KMS-11 (cell line): Measurements from ENCODE around the gene OR1N1.

Experiments
- H2AFZ ChIP-seq: fragments of 200-600 bp; sonication (generic); 2 replicates; pipeline ENCODE4 v1.6.1; 2016; ENCODE audit warnings: antibody characterized with exemption, mixed run types, low read depth
- H3K27ac ChIP-seq: fragments of 200-600 bp; sonication (generic); 2 replicates; pipeline ENCODE4 v1.6.1; 2016; ENCODE audit warnings: mild to moderate bottlenecking, mixed run types
- H3K27me3 ChIP-seq: fragments of 200-600 bp; sonication (generic); 2 replicates; pipeline ENCODE4 v1.6.1; 2017; ENCODE audit warnings: mild to moderate bottlenecking, low read depth, mixed run types, moderate library complexity; ENCODE audit not compliant: insufficient read depth
- H3K36me3 ChIP-seq: fragments of 200-600 bp; sonication (generic); 2 replicates; pipeline ENCODE4 v1.6.1; 2017; ENCODE audit warnings: mild to moderate bottlenecking, mixed run types; ENCODE audit not compliant: insufficient read depth
- H3K4me1 ChIP-seq: fragments of 200-600 bp; sonication (generic); 2 replicates; pipeline ENCODE4 v1.6.1; 2016; ENCODE audit warnings: mild to moderate bottlenecking, low read depth, mixed run types; ENCODE audit not compliant: poor library complexity, severe bottlenecking
- H3K4me2 ChIP-seq: fragments of 200-600 bp; sonication (generic); 2 replicates; pipeline ENCODE4 v1.7.0; 2016; ENCODE audit warnings: mild to moderate bottlenecking, mixed run types
- H3K4me3 ChIP-seq: fragments of 200-600 bp; sonication (generic); IDR thresholded peaks from 2 replicates; pipeline ENCODE4 v1.6.1; 2017; ENCODE audit warnings: low read depth, low read length, mixed read lengths; ENCODE audit not compliant: insufficient read depth
- H3K79me2 ChIP-seq: fragments of 200-600 bp; sonication (generic); 2 replicates; pipeline ENCODE4 v1.6.1; 2016; ENCODE audit warnings: low read depth, mixed run types; ENCODE audit not compliant: insufficient read depth
- H3K9ac ChIP-seq: fragments of 200-600 bp; sonication (generic); 2 replicates; pipeline ENCODE4 v1.6.1; 2016; ENCODE audit warnings: mild to moderate bottlenecking, mixed run types
- H4K20me1 ChIP-seq: fragments of 200-600 bp; sonication (generic); 2 replicates; pipeline ENCODE4 v1.6.1; 2016; ENCODE audit warnings: mild to moderate bottlenecking, mixed run types; ENCODE audit not compliant: insufficient read depth
- TF ChIP-seq, protein P1 (sequence below): fragments of 200-600 bp; sonication (generic); conservative IDR thresholded peaks from 2 replicates; pipeline ENCODE4 v1.6.1; 2017; ENCODE audit warnings: low read depth, mild to moderate bottlenecking, antibody characterized with exemption, low read length, moderate library complexity, mixed read lengths

OR1N1 gene, protein sequence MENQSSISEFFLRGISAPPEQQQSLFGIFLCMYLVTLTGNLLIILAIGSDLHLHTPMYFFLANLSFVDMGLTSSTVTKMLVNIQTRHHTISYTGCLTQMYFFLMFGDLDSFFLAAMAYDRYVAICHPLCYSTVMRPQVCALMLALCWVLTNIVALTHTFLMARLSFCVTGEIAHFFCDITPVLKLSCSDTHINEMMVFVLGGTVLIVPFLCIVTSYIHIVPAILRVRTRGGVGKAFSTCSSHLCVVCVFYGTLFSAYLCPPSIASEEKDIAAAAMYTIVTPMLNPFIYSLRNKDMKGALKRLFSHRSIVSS

DNA sequence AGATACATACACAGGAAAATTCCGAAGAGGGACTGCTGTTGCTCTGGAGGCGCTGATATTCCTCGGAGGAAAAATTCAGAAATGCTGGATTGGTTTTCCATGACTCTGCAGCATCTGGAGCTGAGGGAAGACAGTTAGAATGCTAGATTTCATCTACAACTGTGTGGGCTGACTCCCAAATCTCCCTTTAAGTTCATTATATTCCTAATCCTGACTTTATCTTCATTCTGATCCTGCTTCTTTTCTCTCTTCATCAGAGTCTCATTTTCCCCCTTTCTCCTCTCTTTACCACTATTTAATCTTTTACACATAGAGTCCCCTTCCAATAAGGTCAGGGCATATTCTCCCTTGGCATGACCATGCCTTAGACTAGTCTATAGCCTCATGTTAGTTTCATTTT is at the start of gene OR1N1:
TSS of gene OR1N1 (minus strand) at position 101 of the 400 bp plus-strand sequence. CDS start at position 101, 0 bp downstream.
- no peak within 1 kb of the TSS for H3K4me2 ChIP-seq
- TF ChIP-seq, protein P1, sequence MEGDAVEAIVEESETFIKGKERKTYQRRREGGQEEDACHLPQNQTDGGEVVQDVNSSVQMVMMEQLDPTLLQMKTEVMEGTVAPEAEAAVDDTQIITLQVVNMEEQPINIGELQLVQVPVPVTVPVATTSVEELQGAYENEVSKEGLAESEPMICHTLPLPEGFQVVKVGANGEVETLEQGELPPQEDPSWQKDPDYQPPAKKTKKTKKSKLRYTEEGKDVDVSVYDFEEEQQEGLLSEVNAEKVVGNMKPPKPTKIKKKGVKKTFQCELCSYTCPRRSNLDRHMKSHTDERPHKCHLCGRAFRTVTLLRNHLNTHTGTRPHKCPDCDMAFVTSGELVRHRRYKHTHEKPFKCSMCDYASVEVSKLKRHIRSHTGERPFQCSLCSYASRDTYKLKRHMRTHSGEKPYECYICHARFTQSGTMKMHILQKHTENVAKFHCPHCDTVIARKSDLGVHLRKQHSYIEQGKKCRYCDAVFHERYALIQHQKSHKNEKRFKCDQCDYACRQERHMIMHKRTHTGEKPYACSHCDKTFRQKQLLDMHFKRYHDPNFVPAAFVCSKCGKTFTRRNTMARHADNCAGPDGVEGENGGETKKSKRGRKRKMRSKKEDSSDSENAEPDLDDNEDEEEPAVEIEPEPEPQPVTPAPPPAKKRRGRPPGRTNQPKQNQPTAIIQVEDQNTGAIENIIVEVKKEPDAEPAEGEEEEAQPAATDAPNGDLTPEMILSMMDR: no peak
- no peak within 1 kb of the TSS for H3K4me3 ChIP-seq
- no peaks in the 10 kb centered on the region for H4K20me1 ChIP-seq
- no peaks in the 10 kb centered on the region for H3K27me3 ChIP-seq
- H3K36me3 ChIP-seq: no peaks in the 10 kb centered on the region
- no peaks in the 10 kb centered on the region for H3K4me1 ChIP-seq
- H3K27ac ChIP-seq: no peak within 1 kb of the TSS
- no peak within 1 kb of the TSS for H2AFZ ChIP-seq
- H3K79me2 ChIP-seq: no peaks in the 10 kb centered on the region
- H3K9ac ChIP-seq: no peak within 1 kb of the TSS

DNA sequence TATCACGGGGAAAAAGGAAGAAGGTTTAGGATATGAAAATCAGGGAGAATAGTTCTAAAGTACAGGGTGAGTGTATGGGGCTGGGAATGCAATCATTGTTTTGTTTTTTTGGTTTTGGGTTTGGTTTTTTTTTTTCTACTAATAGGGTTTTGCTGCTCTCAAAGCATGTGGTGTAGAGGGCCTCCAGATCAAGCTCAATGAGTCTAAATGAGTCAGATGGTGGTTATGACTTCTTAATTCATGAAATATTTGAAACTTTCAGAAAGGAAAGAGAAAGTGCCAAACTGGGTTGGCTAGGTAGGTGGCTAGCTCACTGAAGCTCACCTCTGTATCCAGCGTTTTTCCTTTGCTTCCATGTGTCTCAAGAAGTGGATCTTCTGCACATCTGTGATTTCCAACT is 45.4 kb upstream of the OR1N1 start:
- TF ChIP-seq, protein P1: no peak
- no peak overlapping the region for H2AFZ ChIP-seq
- no peaks in the 10 kb centered on the region for H3K79me2 ChIP-seq
- no peaks in the 10 kb centered on the region for H3K27me3 ChIP-seq
- H3K27ac ChIP-seq: no peak overlapping the region
- no peaks in the 10 kb centered on the region for H4K20me1 ChIP-seq
- H3K4me3 ChIP-seq: no peak overlapping the region
- H3K4me1 ChIP-seq: no peaks in the 10 kb centered on the region
- H3K9ac ChIP-seq: no peak overlapping the region
- no peak overlapping the region; the same call in 1 of the 2 replicates for H3K4me2 ChIP-seq
- no peaks in the 10 kb centered on the region for H3K36me3 ChIP-seq

DNA sequence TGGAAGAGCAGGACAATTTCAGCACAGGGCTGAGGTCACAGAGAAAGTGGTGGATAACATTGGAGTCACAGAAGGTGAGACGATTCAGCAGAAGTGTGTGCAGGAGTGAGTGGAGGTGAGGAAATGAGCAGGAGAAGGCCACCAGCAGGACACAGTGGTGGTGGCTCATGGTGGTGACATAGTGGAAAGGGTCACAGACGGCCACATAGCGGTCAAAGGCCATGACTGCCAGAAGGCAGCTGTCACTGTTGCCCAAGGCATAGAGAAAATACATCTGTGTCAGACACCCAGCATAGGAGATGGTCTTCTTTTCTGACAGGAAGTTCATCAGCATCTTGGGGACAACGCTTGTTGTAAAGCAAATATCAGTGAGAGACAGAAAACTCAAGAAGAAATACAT is 40.8 kb upstream of the OR1N1 start:
- H3K4me1 ChIP-seq: no peaks in the 10 kb centered on the region
- no peak overlapping the region for H3K9ac ChIP-seq
- H3K79me2 ChIP-seq: no peaks in the 10 kb centered on the region
- no peak overlapping the region for H3K27ac ChIP-seq
- H3K4me3 ChIP-seq: no peak overlapping the region
- H3K27me3 ChIP-seq: no peaks in the 10 kb centered on the region
- TF ChIP-seq, protein P1: no peak
- H3K36me3 ChIP-seq: no peaks in the 10 kb centered on the region
- no peaks in the 10 kb centered on the region for H4K20me1 ChIP-seq
- H3K4me2 ChIP-seq: no peak overlapping the region
- H2AFZ ChIP-seq: no peak overlapping the region

DNA sequence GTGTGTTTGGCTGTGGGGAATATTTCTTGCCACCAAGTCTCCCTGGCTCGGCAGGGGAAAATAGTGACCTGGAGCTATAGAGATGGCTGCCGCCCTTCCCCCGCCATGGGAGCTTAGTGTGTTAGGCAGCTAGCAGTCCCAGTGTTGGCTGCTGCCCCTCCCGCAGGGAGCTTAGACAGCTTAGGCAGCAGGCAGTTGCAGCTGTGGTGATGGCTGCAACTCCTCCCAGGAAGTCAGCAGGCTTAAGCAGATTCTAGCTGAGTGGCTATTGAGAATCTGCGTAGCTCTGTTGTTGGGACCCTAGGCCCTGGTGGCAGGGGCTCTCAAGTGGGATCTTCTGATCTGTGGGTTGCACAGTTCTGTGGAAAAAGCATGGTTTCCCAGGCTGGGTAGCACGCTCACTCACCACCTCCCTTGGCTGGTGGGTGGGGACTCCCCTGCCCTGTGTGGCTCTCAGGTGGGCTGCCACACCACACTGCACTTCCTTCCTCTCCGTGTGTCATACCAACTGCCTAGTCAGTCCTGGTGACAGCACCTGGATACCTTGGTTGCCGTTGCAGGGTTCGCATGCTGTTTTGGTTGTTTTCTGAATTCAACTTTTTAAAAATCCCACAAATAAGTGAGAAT is 35.2 kb upstream of the OR1N1 start:
- H4K20me1 ChIP-seq: no peaks in the 10 kb centered on the region
- H3K4me2 ChIP-seq: no peak overlapping the region
- no peak overlapping the region for H3K9ac ChIP-seq
- no peak overlapping the region for H2AFZ ChIP-seq
- TF ChIP-seq, protein P1: no peak
- H3K36me3 ChIP-seq: no peaks in the 10 kb centered on the region
- H3K4me3 ChIP-seq: no peak overlapping the region
- H3K79me2 ChIP-seq: no peaks in the 10 kb centered on the region
- no peaks in the 10 kb centered on the region for H3K27me3 ChIP-seq
- no peak overlapping the region for H3K27ac ChIP-seq
- H3K4me1 ChIP-seq: no peaks in the 10 kb centered on the region
